ENCODE data around the gene CD96. TPM values are rescaled to one million over a fixed set of nuclear protein-coding genes. Genes with fewer than 3 reads are reported as not detected.
A peak's percentile ranks its signal among the peaks of the same experiment; 100 is the strongest.

CD96 gene, protein sequence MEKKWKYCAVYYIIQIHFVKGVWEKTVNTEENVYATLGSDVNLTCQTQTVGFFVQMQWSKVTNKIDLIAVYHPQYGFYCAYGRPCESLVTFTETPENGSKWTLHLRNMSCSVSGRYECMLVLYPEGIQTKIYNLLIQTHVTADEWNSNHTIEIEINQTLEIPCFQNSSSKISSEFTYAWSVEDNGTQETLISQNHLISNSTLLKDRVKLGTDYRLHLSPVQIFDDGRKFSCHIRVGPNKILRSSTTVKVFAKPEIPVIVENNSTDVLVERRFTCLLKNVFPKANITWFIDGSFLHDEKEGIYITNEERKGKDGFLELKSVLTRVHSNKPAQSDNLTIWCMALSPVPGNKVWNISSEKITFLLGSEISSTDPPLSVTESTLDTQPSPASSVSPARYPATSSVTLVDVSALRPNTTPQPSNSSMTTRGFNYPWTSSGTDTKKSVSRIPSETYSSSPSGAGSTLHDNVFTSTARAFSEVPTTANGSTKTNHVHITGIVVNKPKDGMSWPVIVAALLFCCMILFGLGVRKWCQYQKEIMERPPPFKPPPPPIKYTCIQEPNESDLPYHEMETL
- 1 to 10 TPM; 1.3 to 3.8 (median 1.7) TPM for polyA plus RNA-seq
- long read RNA-seq, donor 1: 0 reads
- long read RNA-seq, donor 2: 0 reads
- long read RNA-seq, donor 3, partial matches to known transcripts: 0 of 1 reads
- long read RNA-seq, donor 3, other reads (novel, unspliced or antisense): 0 of 1 reads
- long read RNA-seq, donor 4: 0 reads
- long read RNA-seq, donor 5: 0 reads
- long read RNA-seq, donor 6: 0 reads
- long read RNA-seq, donor 7: 0 reads
- long read RNA-seq, donor 8: 0 reads
- long read RNA-seq, donor 9: 0 reads
- long read RNA-seq, donor 10: 0 reads

DNA sequence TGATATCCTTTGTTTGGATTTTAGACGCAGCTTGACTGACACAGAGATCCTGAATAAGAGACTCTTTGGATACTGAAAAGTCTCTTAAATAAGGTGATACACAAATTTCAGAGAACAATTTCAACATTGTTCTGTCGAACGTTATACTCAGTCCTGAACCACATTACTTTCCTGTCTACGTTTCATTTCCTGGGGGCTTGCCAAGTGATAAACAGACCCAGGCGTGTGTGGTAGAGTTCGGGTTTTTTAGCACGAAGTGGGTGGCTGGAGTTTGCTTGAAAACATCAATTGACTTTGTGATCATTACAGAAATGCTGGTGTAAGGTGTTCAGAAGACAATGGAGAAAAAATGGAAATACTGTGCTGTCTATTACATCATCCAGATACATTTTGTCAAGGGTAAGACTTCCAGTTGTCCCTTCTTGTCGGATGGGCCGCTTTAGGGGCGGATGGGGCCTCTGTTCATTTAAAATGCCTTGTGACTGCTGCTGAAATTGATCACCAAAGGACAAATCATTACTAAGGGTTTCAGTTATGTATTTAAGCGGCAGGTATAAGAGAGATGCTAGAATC, at the start of gene CD96:
CD96 (plus strand) TSS at position 287 of the 573 bp plus-strand sequence; CDS start at position 339, 52 bp downstream.
- DNase-seq (peak; percentile 6 to 71), FAIRE-seq (no peak)
- H3K27ac ChIP-seq (ENCODE audit: low read depth in 1 of 3, low read length in 2 of 3): peak within 1 kb of the TSS in 2 of 3 donors; percentile 62 to 92
- 37 to 50% (median 44%) methylated on average over 11 of the region's 11 CpGs for WGBS, 3 donors
- no peaks in the 10 kb centered on the region for H3K27me3 ChIP-seq (ENCODE audit: control insufficient read depth in 3 of 3, insufficient read depth in 3 of 3, low read length in 3 of 3)
- H3K36me3 ChIP-seq (ENCODE audit: control insufficient read depth in 3 of 3, insufficient read depth in 2 of 3, low read depth in 1 of 3, low read length in 3 of 3): no peaks in the 10 kb centered on the region
- peak within 1 kb of the TSS in 2 of 3 donors; percentile 25 to 40 for H3K4me3 ChIP-seq (ENCODE audit: low read depth in 1 of 3, low read length in 3 of 3)
- peaks cover 0 to 10% (median 4%) of the 10 kb centered on the region in 3 donors for H3K4me1 ChIP-seq (ENCODE audit: control insufficient read depth in 3 of 3, insufficient read depth in 2 of 3, low read depth in 1 of 3, low read length in 2 of 3)
- no peaks in the 10 kb centered on the region for H3K9me3 ChIP-seq (ENCODE audit: control insufficient read depth in 2 of 2, insufficient read depth in 1 of 2, low read depth in 1 of 2, low read length in 1 of 2)

- Histone ChIP-seq H3K27me3 (ENCODE audit: control insufficient read depth in 3 of 3, insufficient read depth in 3 of 3, low read length in 3 of 3) (no peaks in the 10 kb centered on the region), H3K9me3 (ENCODE audit: control insufficient read depth in 2 of 2, insufficient read depth in 1 of 2, low read depth in 1 of 2, low read length in 1 of 2) (no peaks in the 10 kb centered on the region), H3K27ac (ENCODE audit: low read depth in 1 of 3, low read length in 2 of 3) (no peak overlapping the region), H3K36me3 (ENCODE audit: control insufficient read depth in 3 of 3, insufficient read depth in 2 of 3, low read depth in 1 of 3, low read length in 3 of 3) (no peaks in the 10 kb centered on the region), H3K4me3 (ENCODE audit: low read depth in 1 of 3, low read length in 3 of 3) (no peak overlapping the region), H3K4me1 (ENCODE audit: control insufficient read depth in 3 of 3, insufficient read depth in 2 of 3, low read depth in 1 of 3, low read length in 2 of 3) (no peaks in the 10 kb centered on the region)
- FAIRE-seq (no peak), DNase-seq (no peak)
Measured at GRCh38 chr3:111493276-111493675, 48.7 kb upstream of the CD96 start.

DNA sequence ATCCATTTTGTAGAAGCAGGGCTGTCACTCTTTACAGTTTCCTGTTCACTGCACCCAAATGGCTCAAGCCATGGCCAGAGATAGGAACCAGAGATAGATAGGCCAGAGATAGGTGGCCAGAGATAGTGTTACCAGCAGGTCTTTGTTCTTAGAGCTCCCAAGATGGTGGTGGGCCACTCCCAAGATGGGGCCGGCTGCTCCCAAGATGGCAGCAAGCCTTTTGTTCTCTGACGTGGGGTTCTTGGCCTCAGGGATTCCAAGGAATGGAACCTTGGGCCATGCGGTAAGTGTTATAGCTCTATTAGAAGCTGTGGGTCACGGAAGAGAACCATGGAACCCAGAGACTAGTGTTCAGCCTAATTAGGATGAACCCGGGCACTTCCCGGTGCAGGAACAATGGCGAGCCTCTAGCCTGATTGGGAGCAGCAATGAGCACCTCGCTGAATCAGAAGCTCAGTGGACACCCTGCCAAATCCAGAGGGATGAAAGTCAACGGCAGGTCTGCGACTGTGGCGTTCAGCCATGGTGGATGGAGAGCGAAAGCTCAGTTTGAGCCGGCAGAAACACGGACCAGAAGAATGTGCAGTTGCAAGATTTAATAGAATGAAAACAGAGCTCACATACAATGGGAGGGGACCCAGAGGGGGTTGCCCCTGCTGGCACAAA, 45.0 kb upstream of the CD96 start:
- no peak for FAIRE-seq
- H3K9me3 ChIP-seq (ENCODE audit: control insufficient read depth in 2 of 2, insufficient read depth in 1 of 2, low read depth in 1 of 2, low read length in 1 of 2): no peaks in the 10 kb centered on the region
- no peak overlapping the region for H3K27ac ChIP-seq (ENCODE audit: low read depth in 1 of 3, low read length in 2 of 3)
- DNase-seq: no peak
- H3K27me3 ChIP-seq (ENCODE audit: control insufficient read depth in 3 of 3, insufficient read depth in 3 of 3, low read length in 3 of 3): no peaks in the 10 kb centered on the region
- H3K4me1 ChIP-seq (ENCODE audit: control insufficient read depth in 3 of 3, insufficient read depth in 2 of 3, low read depth in 1 of 3, low read length in 2 of 3): no peaks in the 10 kb centered on the region
- no peaks in the 10 kb centered on the region for H3K36me3 ChIP-seq (ENCODE audit: control insufficient read depth in 3 of 3, insufficient read depth in 2 of 3, low read depth in 1 of 3, low read length in 3 of 3)
- 88 to 92% (median 92%) methylated on average over 14 of the region's 14 CpGs for WGBS, 3 donors
- H3K4me3 ChIP-seq (ENCODE audit: low read depth in 1 of 3, low read length in 3 of 3): no peak overlapping the region

DNA sequence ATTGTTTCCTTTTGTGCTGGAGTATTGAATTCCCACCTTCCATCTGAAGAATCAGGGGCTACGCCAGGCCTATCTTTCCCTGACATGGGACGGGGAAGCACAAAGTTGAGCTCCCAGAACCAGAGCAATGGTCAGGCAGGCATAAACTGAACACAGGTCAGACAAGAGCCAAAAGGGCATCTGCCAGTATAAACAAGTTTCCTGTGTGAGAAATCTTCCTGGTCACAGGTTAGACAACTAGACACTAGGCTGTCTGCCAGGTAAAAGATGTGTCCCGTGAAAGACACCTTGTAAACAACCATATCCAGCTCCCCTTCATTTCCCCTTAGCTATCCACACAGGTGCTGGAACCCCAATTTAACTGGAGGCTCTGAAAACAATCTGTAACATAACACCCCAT, 44.0 kb upstream of the CD96 start:
- Histone ChIP-seq H3K36me3 (ENCODE audit: control insufficient read depth in 3 of 3, insufficient read depth in 2 of 3, low read depth in 1 of 3, low read length in 3 of 3) (no peaks in the 10 kb centered on the region), H3K4me3 (ENCODE audit: low read depth in 1 of 3, low read length in 3 of 3) (no peak overlapping the region), H3K27ac (ENCODE audit: low read depth in 1 of 3, low read length in 2 of 3) (no peak overlapping the region), H3K4me1 (ENCODE audit: control insufficient read depth in 3 of 3, insufficient read depth in 2 of 3, low read depth in 1 of 3, low read length in 2 of 3) (no peaks in the 10 kb centered on the region), H3K27me3 (ENCODE audit: control insufficient read depth in 3 of 3, insufficient read depth in 3 of 3, low read length in 3 of 3) (no peaks in the 10 kb centered on the region), H3K9me3 (ENCODE audit: control insufficient read depth in 2 of 2, insufficient read depth in 1 of 2, low read depth in 1 of 2, low read length in 1 of 2) (no peaks in the 10 kb centered on the region)
- DNase-seq: no peak
- FAIRE-seq: no peak
- 68 to 73% (median 73%) methylated on average over 3 of the region's 3 CpGs for WGBS, 3 donors

- no peak for FAIRE-seq
- Histone ChIP-seq H3K27me3 (ENCODE audit: control insufficient read depth in 3 of 3, insufficient read depth in 3 of 3, low read length in 3 of 3) (no peaks in the 10 kb centered on the region), H3K27ac (ENCODE audit: low read depth in 1 of 3, low read length in 2 of 3) (no peak overlapping the region)
Measured at GRCh38 chr3:111506435-111506834, 35.6 kb upstream of the CD96 start.

GRCh38 chr3:111509308-111509707, 32.7 kb upstream of the CD96 start:
- DNase-seq (no peak), FAIRE-seq (no peak)
- WGBS, 3 donors: 85 to 91% (median 89%) methylated on average over 4 of the region's 4 CpGs
- Histone ChIP-seq H3K9me3 (ENCODE audit: control insufficient read depth in 2 of 2, insufficient read depth in 1 of 2, low read depth in 1 of 2, low read length in 1 of 2) (no peaks in the 10 kb centered on the region), H3K27me3 (ENCODE audit: control insufficient read depth in 3 of 3, insufficient read depth in 3 of 3, low read length in 3 of 3) (no peaks in the 10 kb centered on the region), H3K4me1 (ENCODE audit: control insufficient read depth in 3 of 3, insufficient read depth in 2 of 3, low read depth in 1 of 3, low read length in 2 of 3) (no peaks in the 10 kb centered on the region), H3K27ac (ENCODE audit: low read depth in 1 of 3, low read length in 2 of 3) (no peak overlapping the region), H3K4me3 (ENCODE audit: low read depth in 1 of 3, low read length in 3 of 3) (no peak overlapping the region), H3K36me3 (ENCODE audit: control insufficient read depth in 3 of 3, insufficient read depth in 2 of 3, low read depth in 1 of 3, low read length in 3 of 3) (no peaks in the 10 kb centered on the region)

More at GRCh38 chr3:111506435-111506834, 35.6 kb upstream of the CD96 start:
- Histone ChIP-seq H3K4me1 (ENCODE audit: control insufficient read depth in 3 of 3, insufficient read depth in 2 of 3, low read depth in 1 of 3, low read length in 2 of 3) (no peaks in the 10 kb centered on the region), H3K36me3 (ENCODE audit: control insufficient read depth in 3 of 3, insufficient read depth in 2 of 3, low read depth in 1 of 3, low read length in 3 of 3) (no peaks in the 10 kb centered on the region), H3K9me3 (ENCODE audit: control insufficient read depth in 2 of 2, insufficient read depth in 1 of 2, low read depth in 1 of 2, low read length in 1 of 2) (no peaks in the 10 kb centered on the region), H3K4me3 (ENCODE audit: low read depth in 1 of 3, low read length in 3 of 3) (no peak overlapping the region)
- WGBS, 3 donors: 80 to 90% (median 87%) methylated on average over 1 of the region's 1 CpG
- no peak for DNase-seq

DNA sequence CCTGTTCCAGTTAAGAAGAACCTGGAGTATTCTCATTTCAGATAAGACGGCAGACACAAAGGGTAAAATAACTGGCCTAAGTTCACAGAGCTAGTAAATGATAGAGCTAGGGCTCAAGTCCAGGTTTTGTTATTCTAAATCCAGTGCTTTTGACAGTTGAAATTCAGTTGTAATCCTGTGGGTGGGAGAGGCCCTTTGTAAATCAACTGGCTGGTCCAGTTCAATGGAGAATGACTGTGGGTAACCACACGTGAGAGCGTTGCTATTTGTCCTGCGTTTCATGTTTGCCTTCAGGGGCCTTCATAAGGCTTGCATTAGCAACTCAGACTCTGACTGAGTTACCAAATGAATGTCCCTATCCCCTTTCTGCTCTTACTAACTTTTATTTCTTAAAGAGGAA, 24.2 kb upstream of the CD96 start:
- no peaks in the 10 kb centered on the region for H3K36me3 ChIP-seq (ENCODE audit: control insufficient read depth in 3 of 3, insufficient read depth in 2 of 3, low read depth in 1 of 3, low read length in 3 of 3)
- H3K9me3 ChIP-seq (ENCODE audit: control insufficient read depth in 2 of 2, insufficient read depth in 1 of 2, low read depth in 1 of 2, low read length in 1 of 2): no peaks in the 10 kb centered on the region
- DNase-seq: peak in 1 of 2 donors; percentile 14
- no peaks in the 10 kb centered on the region for H3K27me3 ChIP-seq (ENCODE audit: control insufficient read depth in 3 of 3, insufficient read depth in 3 of 3, low read length in 3 of 3)
- no peak for FAIRE-seq
- no peak overlapping the region for H3K4me3 ChIP-seq (ENCODE audit: low read depth in 1 of 3, low read length in 3 of 3)
- no peaks in the 10 kb centered on the region for H3K4me1 ChIP-seq (ENCODE audit: control insufficient read depth in 3 of 3, insufficient read depth in 2 of 3, low read depth in 1 of 3, low read length in 2 of 3)
- no peak overlapping the region for H3K27ac ChIP-seq (ENCODE audit: low read depth in 1 of 3, low read length in 2 of 3)
- 69 to 78% (median 71%) methylated on average over 4 of the region's 4 CpGs for WGBS, 3 donors
